ENCODE results near the gene FNBP1L. TPM values are rescaled to one million over a fixed set of nuclear protein-coding genes. Genes with fewer than 3 reads are reported as not detected.

Gene FNBP1L
- polyA plus RNA-seq, result 3.1 and 11.2 TPM in 2 replicates

GRCh38 chr1:93447481-93448291 is at the start of gene FNBP1L:
Gene FNBP1L, plus strand, starts transcription at chr1:93448118. Its CDS starts 164 bp downstream, at chr1:93448282.

Other genes starting within 250 kb of the FNBP1L start
- gene DR1, start 102.2 kb upstream of the FNBP1L start, polyA plus RNA-seq, result 7.5 and 9.3 TPM in 2 replicates
- 1.3 and 1.6 TPM in 2 replicates for gene BCAR3, start 233.7 kb downstream of the FNBP1L start, polyA plus RNA-seq